GM12874 (cell line): Measurements from ENCODE around the gene CENPC.

Source experiments
- CTCF ChIP-seq: IDR thresholded peaks from 2 replicates; pipeline ENCODE4 v1.5.1; 2011; ENCODE audit warnings: low read depth, mild to moderate bottlenecking, control low read depth, low read length, moderate library complexity; ENCODE audit not compliant: insufficient read depth

Gene CENPC

GRCh38 chr4:67448621-67449020, 96.7 kb downstream of the CENPC start:
- TF ChIP-seq CTCF = no peak

GRCh38 chr4:67447873-67448272, 97.4 kb downstream of the CENPC start:
- TF ChIP-seq CTCF = no peak

- TF ChIP-seq CTCF = no peak
These were observed 98.5 kb downstream of the CENPC start for GRCh38 chr4:67446811-67447210.

GRCh38 chr4:67438975-67439374, 106.3 kb downstream of the CENPC start:
- TF ChIP-seq CTCF = no peak

- TF ChIP-seq CTCF = no peak
These were observed 107.2 kb downstream of the CENPC start for GRCh38 chr4:67437974-67438713.

GRCh38 chr4:67436742-67437141, 108.6 kb downstream of the CENPC start:
- TF ChIP-seq CTCF = no peak

- TF ChIP-seq CTCF = no peak
These were observed 114.3 kb downstream of the CENPC start for GRCh38 chr4:67430989-67431388.

GRCh38 chr4:67428819-67429218, 116.5 kb downstream of the CENPC start:
- TF ChIP-seq CTCF = no peak
